ENCODE results near the gene TMEM54.

TMEM54 gene

GRCh38 chr1:32900956-32901822 is at the start of gene TMEM54:
TMEM54 (minus strand) TSS chr1:32901389; CDS start chr1:32901238, 151 bp downstream.
- no peak for DNase-seq (ENCODE audit: low read depth)

DNA sequence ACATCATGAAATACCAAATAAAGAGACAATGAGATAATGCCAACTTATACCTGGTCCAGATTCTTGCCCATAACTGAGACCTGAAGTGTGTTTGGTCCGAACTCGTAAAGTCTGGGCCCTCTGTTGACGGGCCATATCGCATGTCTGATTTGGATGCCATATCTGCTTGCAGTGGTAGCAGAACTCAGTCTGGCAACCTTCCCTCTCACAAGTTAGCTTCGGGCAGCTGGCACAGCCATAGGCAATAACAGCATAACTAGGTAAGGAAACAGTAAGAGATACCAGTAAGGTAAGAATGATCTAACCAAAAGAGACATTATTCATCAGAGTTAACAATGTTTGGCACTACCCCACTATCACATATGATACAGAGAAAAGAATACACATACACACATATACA is 48.3 kb upstream of the TMEM54 start:
- no peak for DNase-seq (ENCODE audit: low read depth)

- no peak for DNase-seq (ENCODE audit: low read depth)
Measured at GRCh38 chr1:32948905-32949304, 47.7 kb upstream of the TMEM54 start.

DNA sequence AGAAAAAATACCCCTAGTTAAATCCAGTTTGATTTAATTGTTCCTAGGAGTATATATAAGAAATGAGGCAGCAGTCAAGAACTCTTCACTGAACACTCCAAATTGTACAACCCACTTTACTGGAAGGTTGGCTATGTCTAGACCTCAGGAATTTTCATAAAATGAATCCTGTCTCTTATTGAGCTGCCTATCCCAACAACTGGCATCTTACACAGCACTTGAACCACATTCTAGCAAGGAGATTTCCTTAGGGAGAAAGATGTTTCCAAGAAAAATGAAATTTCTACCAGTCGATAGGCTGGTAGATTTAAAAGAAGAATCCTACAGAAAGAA is 47.2 kb upstream of the TMEM54 start:
- no peak for DNase-seq (ENCODE audit: low read depth)

DNA sequence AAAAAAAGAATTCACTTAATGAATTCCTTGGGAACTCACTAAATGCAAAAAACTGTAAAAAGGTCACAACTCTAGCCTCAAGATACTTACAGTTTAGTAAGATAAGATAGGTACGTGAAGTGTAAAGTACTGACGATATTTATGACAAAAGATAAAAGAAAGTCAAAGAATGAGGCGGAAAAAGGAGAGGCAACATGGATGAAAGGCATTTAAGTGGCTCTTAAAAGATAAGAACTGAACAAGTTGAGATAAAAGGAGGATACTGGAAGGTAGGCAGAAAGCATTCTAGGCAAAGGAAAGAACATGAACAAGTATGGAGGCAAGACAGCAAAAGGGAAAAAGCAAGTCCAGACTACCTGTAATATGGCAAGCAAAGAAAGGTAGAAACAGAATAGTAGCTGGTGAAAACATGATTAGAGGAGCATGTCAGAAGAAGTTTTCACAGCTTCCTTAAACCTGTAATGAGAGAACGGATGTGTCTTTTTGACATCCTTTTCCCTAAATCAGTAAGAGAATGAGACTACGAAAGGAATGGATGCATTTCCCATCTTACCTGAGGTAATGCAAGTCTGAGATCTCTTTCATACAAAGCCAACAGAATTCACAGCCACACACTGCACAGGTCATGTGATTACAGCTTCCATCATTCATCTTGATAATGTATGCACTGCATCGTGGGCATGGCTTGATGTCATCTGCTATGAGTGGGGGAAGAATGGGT is 46.6 kb upstream of the TMEM54 start:
- no peak for DNase-seq (ENCODE audit: low read depth)

DNA sequence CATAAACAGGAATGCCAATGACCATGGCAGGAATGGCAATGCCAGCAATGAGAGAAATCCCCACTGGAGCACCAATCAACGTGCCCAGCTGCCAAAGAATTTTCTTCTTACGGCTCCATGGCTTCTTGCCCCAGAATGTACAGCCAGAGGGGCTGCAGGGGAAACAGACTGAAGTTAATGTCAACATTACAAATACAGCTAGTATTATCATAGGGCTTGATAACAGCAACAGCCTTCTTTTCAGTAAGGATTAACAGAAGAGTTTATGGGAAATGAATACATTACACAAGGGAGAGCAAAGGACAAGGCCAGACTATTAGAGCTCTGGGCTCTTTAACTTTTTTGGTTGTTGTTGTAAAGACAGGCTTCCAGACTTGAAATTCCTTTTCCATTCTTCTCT is 45.2 kb upstream of the TMEM54 start:
- DNase-seq (ENCODE audit: low read depth), result no peak

GRCh38 chr1:32944180-32944579 is 43.0 kb upstream of the TMEM54 start:
- DNase-seq (ENCODE audit: low read depth), result no peak

GRCh38 chr1:32939655-32940371 is 38.6 kb upstream of the TMEM54 start:
- DNase-seq (ENCODE audit: low read depth), result no peak

- no peak for DNase-seq (ENCODE audit: low read depth)
Measured at GRCh38 chr1:32937061-32937460, 35.9 kb upstream of the TMEM54 start.

- DNase-seq (ENCODE audit: low read depth), result no peak
Measured at GRCh38 chr1:32934535-32934934, 33.3 kb upstream of the TMEM54 start.

GRCh38 chr1:32933742-32934322 is 32.6 kb upstream of the TMEM54 start:
- no peak for DNase-seq (ENCODE audit: low read depth)

DNA sequence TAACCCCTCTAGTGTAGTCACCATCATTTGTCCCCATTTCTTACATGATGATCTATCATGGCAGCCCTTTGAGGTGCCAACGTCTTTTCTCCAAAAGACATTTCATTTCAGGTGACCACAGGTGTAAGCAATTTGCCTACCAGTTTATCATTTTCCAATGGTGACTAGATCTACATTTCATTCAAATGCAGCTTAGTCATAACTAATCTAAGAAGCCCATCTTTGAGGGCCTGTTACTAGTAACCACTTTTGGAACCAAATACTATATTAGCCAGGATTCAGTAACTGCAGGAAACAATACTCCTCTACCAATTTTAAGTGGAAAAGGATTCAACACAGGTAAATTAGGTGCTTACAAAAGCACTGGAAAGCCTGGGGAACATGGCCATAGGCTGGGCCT is 30.6 kb upstream of the TMEM54 start:
- no peak for DNase-seq (ENCODE audit: low read depth)

DNA sequence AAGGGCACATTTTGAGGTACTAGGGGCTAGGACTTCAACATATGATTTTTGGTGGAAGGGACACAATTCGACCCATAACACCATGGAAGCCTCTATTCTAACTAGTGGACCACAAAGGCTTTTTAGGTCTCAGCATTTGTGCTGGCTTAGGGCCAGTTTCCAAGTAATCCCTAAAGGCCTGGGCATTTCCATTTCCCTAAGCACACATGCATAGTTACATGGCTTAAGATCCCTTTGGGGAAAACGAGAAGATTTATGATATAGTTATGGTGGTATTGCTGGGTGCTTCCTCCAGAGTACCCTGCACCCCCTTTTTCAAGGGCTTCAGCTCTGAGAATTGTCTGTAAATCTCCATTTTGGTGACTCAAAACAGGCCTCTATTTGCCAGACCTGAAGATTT is 28.2 kb upstream of the TMEM54 start:
- no peak for DNase-seq (ENCODE audit: low read depth)

- DNase-seq (ENCODE audit: low read depth), result no peak
Measured at GRCh38 chr1:32928715-32929114, 27.5 kb upstream of the TMEM54 start.

DNA sequence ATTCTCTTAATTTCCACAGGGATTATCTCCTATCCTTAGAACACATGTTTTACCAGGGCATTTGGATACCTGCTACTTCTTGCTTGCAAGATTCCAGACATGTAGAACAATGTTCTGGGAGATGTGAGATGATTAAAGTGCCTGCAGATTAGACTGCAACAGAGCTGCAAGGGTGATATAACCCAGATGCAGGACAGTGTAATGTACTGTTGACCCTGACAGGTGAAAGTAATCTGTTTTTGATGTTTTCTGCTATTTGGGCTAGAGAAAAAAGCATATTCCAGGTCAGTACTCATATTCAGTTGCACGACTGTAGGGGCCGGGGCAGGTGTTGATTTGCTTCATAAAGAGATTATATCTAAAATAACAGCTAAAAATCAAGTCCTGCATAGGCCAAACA is 27.1 kb upstream of the TMEM54 start:
- DNase-seq (ENCODE audit: low read depth), result no peak

- no peak for DNase-seq (ENCODE audit: low read depth)
Measured at GRCh38 chr1:32927441-32927840, 26.3 kb upstream of the TMEM54 start.

GRCh38 chr1:32926562-32926961 is 25.4 kb upstream of the TMEM54 start:
- no peak for DNase-seq (ENCODE audit: low read depth)

DNA sequence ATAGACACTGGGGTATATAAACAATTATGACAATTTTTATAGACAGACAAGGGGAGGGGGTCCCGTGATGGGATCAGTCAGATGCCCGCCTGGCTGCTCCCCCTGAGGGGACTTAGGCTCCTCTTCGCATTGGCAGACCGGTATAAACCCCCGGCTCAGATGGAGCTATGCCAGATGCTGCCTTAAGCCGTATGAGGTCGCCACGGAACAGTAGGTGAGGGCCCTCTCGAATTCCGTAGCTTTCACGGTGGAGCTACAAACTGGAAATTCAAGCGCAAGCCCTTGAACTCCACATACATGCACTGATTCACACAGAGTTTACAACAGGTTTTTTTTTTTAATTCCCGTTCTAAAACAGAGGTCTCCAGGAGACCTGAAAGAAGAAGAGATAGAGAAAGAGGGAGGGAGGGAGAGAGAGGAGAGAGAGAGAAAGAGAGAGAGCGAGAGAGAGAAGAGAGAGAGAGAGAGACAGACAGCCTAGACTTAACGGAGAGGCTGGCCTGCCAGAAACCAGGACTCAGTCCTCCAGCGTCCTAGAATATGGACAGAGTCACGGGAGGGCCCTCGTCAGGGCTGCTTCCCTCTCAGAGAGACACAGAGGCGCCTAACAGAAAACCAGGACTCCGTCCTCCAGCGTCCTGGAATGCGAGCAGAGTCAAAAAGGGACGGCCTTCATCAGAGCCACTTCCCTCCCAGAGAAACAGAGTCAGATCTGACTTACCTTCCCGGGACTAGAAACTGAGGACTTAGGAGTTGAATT is 24.4 kb upstream of the TMEM54 start:
- no peak for DNase-seq (ENCODE audit: low read depth)

DNA sequence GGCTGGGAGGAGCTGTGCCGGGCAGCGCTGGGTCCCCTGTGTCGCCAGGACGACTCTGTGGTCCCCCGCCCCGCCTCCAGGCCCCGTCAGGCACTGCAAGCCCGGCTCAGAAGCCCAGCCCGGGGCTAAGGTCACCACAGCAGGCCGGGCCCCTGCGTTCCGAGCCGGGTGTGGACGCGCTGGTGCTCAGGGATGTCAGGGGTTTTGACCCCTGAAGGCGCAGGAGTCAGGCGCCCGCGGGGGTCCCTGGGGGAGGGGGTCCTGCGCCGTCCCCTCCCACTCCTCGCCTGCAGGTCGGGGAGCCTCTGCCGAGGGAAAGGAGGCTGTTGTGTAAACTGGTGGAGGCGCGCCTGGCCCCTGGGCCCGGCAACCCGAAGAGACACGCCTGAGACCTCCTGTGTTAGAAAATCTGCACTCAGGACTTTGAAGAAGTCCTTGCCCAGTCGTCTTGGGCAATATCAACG is 23.7 kb upstream of the TMEM54 start:
- DNase-seq (ENCODE audit: low read depth), result no peak

- DNase-seq (ENCODE audit: low read depth), result no peak
Measured at GRCh38 chr1:32920833-32921232, 19.6 kb upstream of the TMEM54 start.
